H9 (cell line): Measurements from ENCODE around the gene KRT5. TPM values are rescaled to one million over a fixed set of nuclear protein-coding genes. Genes with fewer than 3 reads are reported as not detected.

ENCODE experiments used
- DNase-seq: peaks from one replicate; pipeline ENCODE4 v3.0.0-alpha.2; 2017
- H2AFZ ChIP-seq: one replicate; pipeline ENCODE4 v1.6.1; 2013; ENCODE audit warnings: mild to moderate bottlenecking, low read length, control low read depth, moderate library complexity
- H2AK5ac ChIP-seq: 2 replicates; pipeline ENCODE4 v1.6.1; 2013; ENCODE audit warnings: low read length, control low read depth, mixed read lengths; ENCODE audit not compliant: insufficient read length
- H2BK120ac ChIP-seq: one replicate; pipeline ENCODE4 v1.6.1; 2013; ENCODE audit warnings: low read depth, mild to moderate bottlenecking, low read length, control low read depth, inconsistent platforms; ENCODE audit not compliant: poor library complexity, severe bottlenecking
- H2BK12ac ChIP-seq: 2 replicates; pipeline ENCODE4 v1.6.1; 2013; ENCODE audit warnings: low read length, control low read depth, mixed read lengths, low read depth; ENCODE audit not compliant: insufficient read length
- H2BK15ac ChIP-seq: 2 replicates; pipeline ENCODE4 v1.6.1; 2013; ENCODE audit warnings: low read depth, low read length, control low read depth
- H2BK20ac ChIP-seq: one replicate; pipeline ENCODE4 v1.6.1; 2013; ENCODE audit warnings: low read depth, mild to moderate bottlenecking, low read length, control low read depth, inconsistent platforms; ENCODE audit not compliant: poor library complexity, severe bottlenecking
- H2BK5ac ChIP-seq: 2 replicates; pipeline ENCODE4 v1.6.1; 2013; ENCODE audit warnings: low read length, control low read depth, mixed read lengths; ENCODE audit not compliant: insufficient read length
- H3K14ac ChIP-seq: 2 replicates; pipeline ENCODE4 v1.6.1; 2013; ENCODE audit warnings: low read length, control low read depth; ENCODE audit not compliant: insufficient read depth
- H3K18ac ChIP-seq: 2 replicates; pipeline ENCODE4 v1.6.1; 2013; ENCODE audit warnings: low read depth, mild to moderate bottlenecking, mixed read lengths, low read length, control low read depth; ENCODE audit not compliant: insufficient read length
- H3K23ac ChIP-seq: 2 replicates; pipeline ENCODE4 v1.6.1; 2013; ENCODE audit warnings: low read length, control low read depth, mixed read lengths, low read depth; ENCODE audit not compliant: insufficient read length
- H3K23me2 ChIP-seq: 2 replicates; pipeline ENCODE4 v1.6.1; 2013; ENCODE audit warnings: low read depth, mild to moderate bottlenecking, mixed read lengths, low read length, control low read depth; ENCODE audit not compliant: insufficient read length, poor library complexity, severe bottlenecking
- H3K27ac ChIP-seq: 2 replicates; pipeline ENCODE4 v1.5.1; 2013; ENCODE audit warnings: low read length, control low read depth, mixed read lengths, low read depth; ENCODE audit not compliant: insufficient read length
- H3K27me3 ChIP-seq: 2 replicates; pipeline ENCODE4 v1.6.1; 2013; ENCODE audit warnings: low read length, control low read depth, inconsistent platforms; ENCODE audit not compliant: insufficient read depth
- H3K4ac ChIP-seq: 2 replicates; pipeline ENCODE4 v1.6.1; 2013; ENCODE audit warnings: low read depth, mild to moderate bottlenecking, control low read depth, inconsistent platforms, low read length, moderate library complexity
- H3K4me1 ChIP-seq: 2 replicates; pipeline ENCODE4 v1.6.1; 2013; ENCODE audit warnings: low read length, control low read depth, inconsistent platforms; ENCODE audit not compliant: insufficient read depth
- H3K4me2 ChIP-seq: 2 replicates; pipeline ENCODE4 v1.6.1; 2013; ENCODE audit warnings: low read length, control low read depth, mixed read lengths; ENCODE audit not compliant: insufficient read length, insufficient read depth
- H3K56ac ChIP-seq: 2 replicates; pipeline ENCODE4 v1.6.1; 2013; ENCODE audit warnings: low read depth, mild to moderate bottlenecking, mixed read lengths, low read length, control low read depth; ENCODE audit not compliant: insufficient read length
- H3K79me1 ChIP-seq: 2 replicates; pipeline ENCODE4 v1.6.1; 2013; ENCODE audit warnings: low read depth, mild to moderate bottlenecking, moderate library complexity, low read length, control low read depth, inconsistent platforms; ENCODE audit not compliant: insufficient read depth, poor library complexity, severe bottlenecking
- H3K79me2 ChIP-seq: 2 replicates; pipeline ENCODE4 v1.6.1; 2013; ENCODE audit warnings: low read length, control low read depth, inconsistent platforms; ENCODE audit not compliant: insufficient read depth
- H3K9ac ChIP-seq: 2 replicates; pipeline ENCODE4 v1.6.1; 2013; ENCODE audit warnings: low read length, control low read depth, mixed read lengths; ENCODE audit not compliant: insufficient read length; ENCODE audit errors: extremely low read depth
- H3K9me3 ChIP-seq: one replicate; pipeline ENCODE4 v1.6.1; 2013; ENCODE audit warnings: low read depth, low read length, inconsistent platforms; ENCODE audit not compliant: control insufficient read depth
- H3T11ph ChIP-seq: one replicate; pipeline ENCODE4 v1.6.1; 2013; ENCODE audit warnings: mild to moderate bottlenecking, low read length, control low read depth, inconsistent platforms
- H4K20me1 ChIP-seq: one replicate; pipeline ENCODE4 v1.6.1; 2013; ENCODE audit not compliant: control insufficient read depth, insufficient read length, insufficient read depth
- H4K5ac ChIP-seq: 2 replicates; pipeline ENCODE4 v1.6.1; 2013; ENCODE audit warnings: low read depth, mild to moderate bottlenecking, mixed read lengths, low read length, control low read depth; ENCODE audit not compliant: insufficient read length
- H4K8ac ChIP-seq: replicated peaks from 2 replicates; pipeline ENCODE4 v1.6.1; 2013; ENCODE audit warnings: low read length, control low read depth, mixed read lengths, low read depth; ENCODE audit not compliant: insufficient read length
- H4K91ac ChIP-seq: 2 replicates; pipeline ENCODE4 v1.6.1; 2013; ENCODE audit warnings: low read depth, mild to moderate bottlenecking, moderate library complexity, mixed read lengths, low read length, control low read depth; ENCODE audit not compliant: insufficient read length
- H3K27ac Mint-ChIP-seq, 3 experiments: 2 replicates in 2 of 3; 3 replicates in 1 of 3; pipeline ENCODE4 v1.8.0; 2020 to 2021; ENCODE audit warnings: mixed read lengths in 3 of 3, mild to moderate bottlenecking in 1 of 3, moderate library complexity in 1 of 3
- H3K27me3 Mint-ChIP-seq: 2 replicates; pipeline ENCODE4 v1.8.0; 2021; ENCODE audit warnings: low read depth, mild to moderate bottlenecking, moderate library complexity, mixed read lengths
- H3K36me3 Mint-ChIP-seq, 3 experiments: 2 replicates in 2 of 3; 3 replicates in 1 of 3; pipeline ENCODE4 v1.8.0; 2020 to 2021; ENCODE audit warnings: low read depth in 3 of 3, mixed read lengths in 3 of 3; ENCODE audit not compliant: insufficient read depth in 1 of 3
- H3K4me1 Mint-ChIP-seq, 2 experiments: 2 replicates each; pipeline ENCODE4 v1.8.0; 2020; ENCODE audit warnings: mixed read lengths in 2 of 2
- H3K4me3 Mint-ChIP-seq, 2 experiments: 2 replicates in 1 of 2; 3 replicates in 1 of 2; pipeline ENCODE4 v1.8.0; 2020 to 2021; ENCODE audit warnings: mild to moderate bottlenecking in 2 of 2, mixed read lengths in 2 of 2, moderate library complexity in 1 of 2
- H3K9me3 Mint-ChIP-seq, 2 experiments: 2 replicates in 1 of 2; 3 replicates in 1 of 2; pipeline ENCODE4 v1.8.0; 2020; ENCODE audit warnings: mild to moderate bottlenecking in 2 of 2, mixed read lengths in 2 of 2, moderate library complexity in 1 of 2
- CTCF ChIP-seq: fragments of 200-600 bp; sonication (generic); conservative IDR thresholded peaks from 3 replicates; pipeline ENCODE4 v1.8.0; 2021; ENCODE audit warnings: antibody characterized with exemption, mild to moderate bottlenecking
- WGBS: extraction: QIAGEN DNeasy Blood & Tissue Kit; methylation state at CpG from one replicate; pipeline ENCODE4 v1.1.7; 2013; ENCODE audit warnings: missing lambda C conversion rate, low lambda C conversion rate, mixed read lengths; ENCODE audit not compliant: insufficient read length; ENCODE audit errors: extremely low coverage; 5-methylcytosine and 5-hydroxymethylcytosine counted together
- total RNA-seq: library from RNA; stranded (reverse); gene quantifications from 2 replicates; pipeline ENCODE4 v1.2.1, GENCODE V29; 2021

Gene KRT5
- total RNA-seq, 1 experiment from 2014 or later: not detected

GRCh38 chr12:52495389-52495788 is 24.8 kb downstream of the KRT5 start:
- Histone ChIP-seq H2BK5ac (no peak overlapping the region), H3K4ac (no peak overlapping the region), H3K9me3 (no peaks in the 10 kb centered on the region), H2BK12ac (no peak overlapping the region), H2AFZ (no peak overlapping the region), H4K20me1 (no peaks in the 10 kb centered on the region), H3K23me2 (no peaks in the 10 kb centered on the region), H2AK5ac (no peak overlapping the region), H2BK15ac (no peak overlapping the region), H3K4me1 (peaks cover 6% of the 10 kb centered on the region; the same call in 1 of the 2 replicates), H3K27ac (no peak overlapping the region), H4K5ac (no peak overlapping the region), H2BK20ac (no peak overlapping the region), H3K79me2 (no peaks in the 10 kb centered on the region), H4K8ac (no peak overlapping the region), H4K91ac (no peak overlapping the region), H3K9ac (no peak overlapping the region), H2BK120ac (no peak overlapping the region), H3K4me2 (no peak overlapping the region), H3K18ac (no peak overlapping the region), H3K23ac (no peak overlapping the region), H3K27me3 (no peaks in the 10 kb centered on the region), H3T11ph (no peak overlapping the region), H3K56ac (no peak overlapping the region), H3K79me1 (no peaks in the 10 kb centered on the region), H3K14ac (no peak overlapping the region)
- Mint-ChIP-seq H3K9me3 (peaks cover 3 to 7% of the 10 kb centered on the region in 2 experiments; a peak in 3 of 5 replicates), H3K4me1 (peaks cover 28 to 37% of the 10 kb centered on the region in 2 experiments), H3K36me3 (no peaks in the 10 kb centered on the region; a peak in 2 of 7 replicates), H3K27me3 (peaks cover 23% of the 10 kb centered on the region), H3K27ac (0 out of 7 replicates have a peak overlapping the region, but pooled peaks of 1 of the 3 experiments have one; percentile 58), H3K4me3 (no peak overlapping the region)
- DNase-seq: peak; percentile 80
- WGBS: no CpG with 5 or more reads among the region's 3 CpGs
- TF ChIP-seq CTCF: no peak
